Esophagus (tissue), 2 donors: ENCODE measurements around the gene PRDX1. TPM values are rescaled to one million over a fixed set of nuclear protein-coding genes. Genes with fewer than 3 reads are reported as not detected.

Experiments
- H3K27ac ChIP-seq, 2 donors: one replicate each; pipeline ENCODE4 v1.5.1; 2013; ENCODE audit warnings: low read depth in 2 of 2, mild to moderate bottlenecking in 2 of 2, inconsistent platforms in 1 of 2, low read length in 1 of 2, moderate library complexity in 1 of 2
- H3K27me3 ChIP-seq, 2 donors: one replicate each; pipeline ENCODE4 v1.6.1; 2013; ENCODE audit warnings: low read length in 2 of 2, control low read depth in 1 of 2, mild to moderate bottlenecking in 1 of 2; ENCODE audit not compliant: insufficient read depth in 2 of 2, control insufficient read depth in 1 of 2
- H3K36me3 ChIP-seq, 2 donors: one replicate each; pipeline ENCODE4 v1.6.1; 2013; ENCODE audit warnings: low read length in 1 of 2; ENCODE audit not compliant: control insufficient read depth in 2 of 2, insufficient read depth in 2 of 2
- H3K4me1 ChIP-seq, 2 donors: one replicate each; pipeline ENCODE4 v1.6.1; 2013; ENCODE audit warnings: low read length in 1 of 2; ENCODE audit not compliant: control insufficient read depth in 2 of 2, insufficient read depth in 2 of 2
- H3K4me3 ChIP-seq, 2 donors: one replicate each; pipeline ENCODE4 v1.5.1; 2013; ENCODE audit warnings: low read length in 2 of 2, mild to moderate bottlenecking in 2 of 2, low read depth in 1 of 2, moderate library complexity in 1 of 2
- H3K9me3 ChIP-seq, 2 donors: one replicate each; pipeline ENCODE4 v1.6.1; 2013; ENCODE audit warnings: mild to moderate bottlenecking in 2 of 2, low read depth in 1 of 2, low read length in 1 of 2, moderate library complexity in 1 of 2; ENCODE audit not compliant: control insufficient read depth in 2 of 2, insufficient read depth in 1 of 2
- WGBS, 2 donors: extraction: QIAGEN DNeasy Blood & Tissue Kit; methylation state at CpG; one replicate each; pipeline ENCODE4 v1.1.7; 2013; 5-methylcytosine and 5-hydroxymethylcytosine counted together
- polyA plus RNA-seq, 2 donors: library from polyadenylated mRNA; stranded (reverse); fragments of 200-250 nt; gene quantifications; one replicate each; pipeline ENCODE4 v1.2.3, GENCODE V29; 2013
- donor health status: healthy with polysubstance abuse.
- donor health status: Bipolar disorder and iron deficiency.

PRDX1 gene
- polyA plus RNA-seq, 2 donors = 1,018 to 1,250 TPM

GRCh38 chr1:45508295-45509151, 13.2 kb downstream of the PRDX1 start:
- Histone ChIP-seq H3K36me3 (peaks cover 12 to 22% of the 10 kb centered on the region in 2 donors), H3K27ac (peak overlapping the region in 1 of 2 donors; percentile 43), H3K9me3 (no peaks in the 10 kb centered on the region), H3K27me3 (no peaks in the 10 kb centered on the region), H3K4me3 (no peak overlapping the region), H3K4me1 (no peaks in the 10 kb centered on the region)
- WGBS, 2 donors = 66 to 69% methylated on average over 15 of the region's 15 CpGs

GRCh38 chr1:45507893-45508292, 13.8 kb downstream of the PRDX1 start:
- H3K27me3 ChIP-seq = no peaks in the 10 kb centered on the region
- 80 to 84% methylated on average over 4 of the region's 4 CpGs for WGBS, 2 donors
- H3K27ac ChIP-seq = peak overlapping the region in 1 of 2 donors; percentile 43
- H3K4me1 ChIP-seq = no peaks in the 10 kb centered on the region
- H3K36me3 ChIP-seq = peaks cover 12 to 22% of the 10 kb centered on the region in 2 donors
- no peak overlapping the region for H3K4me3 ChIP-seq
- H3K9me3 ChIP-seq = no peaks in the 10 kb centered on the region

- Histone ChIP-seq H3K27ac (no peak overlapping the region), H3K27me3 (no peaks in the 10 kb centered on the region), H3K36me3 (peaks cover 8 to 21% of the 10 kb centered on the region in 2 donors), H3K4me1 (no peaks in the 10 kb centered on the region), H3K9me3 (no peaks in the 10 kb centered on the region), H3K4me3 (no peak overlapping the region)
- 93 to 94% methylated on average over 6 of the region's 6 CpGs for WGBS, 2 donors
These were observed 14.5 kb downstream of the PRDX1 start for GRCh38 chr1:45507195-45507594.

- Histone ChIP-seq H3K27ac (no peak overlapping the region), H3K4me1 (peaks cover 0 to 7% of the 10 kb centered on the region in 2 donors), H3K27me3 (no peaks in the 10 kb centered on the region), H3K36me3 (no peaks in the 10 kb centered on the region), H3K4me3 (no peak overlapping the region), H3K9me3 (no peaks in the 10 kb centered on the region)
- 89% methylated on average over 14 of the region's 14 CpGs for WGBS, 2 donors
These were observed 18.0 kb downstream of the PRDX1 start for GRCh38 chr1:45503462-45504360.

GRCh38 chr1:45501505-45501859, 20.2 kb downstream of the PRDX1 start:
- Histone ChIP-seq H3K9me3 (no peaks in the 10 kb centered on the region), H3K36me3 (no peaks in the 10 kb centered on the region), H3K4me3 (no peak overlapping the region), H3K4me1 (peaks cover 2 to 7% of the 10 kb centered on the region in 2 donors), H3K27me3 (no peaks in the 10 kb centered on the region), H3K27ac (peak overlapping the region in 1 of 2 donors; percentile 53)
- 49 to 63% methylated on average over 2 of the region's 2 CpGs for WGBS, 2 donors

- H3K9me3 ChIP-seq = no peaks in the 10 kb centered on the region
- H3K4me3 ChIP-seq = peak overlapping the region; percentile 53 to 58
- WGBS, 2 donors = 1 to 3% methylated on average over 7 of the region's 7 CpGs
- H3K36me3 ChIP-seq = peaks cover 0 to 4% of the 10 kb centered on the region in 2 donors
- peak overlapping the region in 1 of 2 donors; percentile 75 for H3K27ac ChIP-seq
- H3K27me3 ChIP-seq = no peaks in the 10 kb centered on the region
- peaks cover 6 to 12% of the 10 kb centered on the region in 2 donors for H3K4me1 ChIP-seq
These were observed 22.3 kb downstream of the PRDX1 start for GRCh38 chr1:45499415-45499769.

GRCh38 chr1:45498279-45498678, 23.4 kb downstream of the PRDX1 start:
- Histone ChIP-seq H3K4me3 (no peak overlapping the region), H3K9me3 (no peaks in the 10 kb centered on the region), H3K27ac (no peak overlapping the region)

GRCh38 chr1:45493116-45493697, 28.5 kb downstream of the PRDX1 start:
- peaks cover 5 to 6% of the 10 kb centered on the region in 2 donors for H3K4me1 ChIP-seq
- 60 to 76% methylated on average over 2 of the region's 2 CpGs for WGBS, 2 donors
- no peak overlapping the region for H3K27ac ChIP-seq
- no peak overlapping the region for H3K4me3 ChIP-seq
- H3K36me3 ChIP-seq = peaks cover 0 to 4% of the 10 kb centered on the region in 2 donors
- H3K9me3 ChIP-seq = no peaks in the 10 kb centered on the region
- H3K27me3 ChIP-seq = no peaks in the 10 kb centered on the region

More at GRCh38 chr1:45498279-45498678, 23.4 kb downstream of the PRDX1 start:
- H3K36me3 ChIP-seq = peaks cover 0 to 4% of the 10 kb centered on the region in 2 donors
- peaks cover 6 to 12% of the 10 kb centered on the region in 2 donors for H3K4me1 ChIP-seq
- H3K27me3 ChIP-seq = no peaks in the 10 kb centered on the region

- 83 to 94% methylated on average over 3 of the region's 3 CpGs for WGBS, 2 donors
- Histone ChIP-seq H3K27me3 (no peaks in the 10 kb centered on the region), H3K36me3 (peaks cover 0 to 4% of the 10 kb centered on the region in 2 donors), H3K4me3 (no peak overlapping the region), H3K9me3 (no peaks in the 10 kb centered on the region), H3K4me1 (peaks cover 5 to 6% of the 10 kb centered on the region in 2 donors), H3K27ac (no peak overlapping the region)
These were observed 29.0 kb downstream of the PRDX1 start for GRCh38 chr1:45492691-45493090.
